ENCODE measurements around the gene PITHD1. TPM values are rescaled to one million over a fixed set of nuclear protein-coding genes. Genes with fewer than 3 reads are reported as not detected.
"Not testable (repeated sequence)": the region's sequence is repeated elsewhere in the genome, so short reads cannot be mapped to it uniquely, and the experiment has no call there.

PITHD1 gene
- total RNA-seq, 1 donor from 2014 or later = 43.8 TPM

DNA sequence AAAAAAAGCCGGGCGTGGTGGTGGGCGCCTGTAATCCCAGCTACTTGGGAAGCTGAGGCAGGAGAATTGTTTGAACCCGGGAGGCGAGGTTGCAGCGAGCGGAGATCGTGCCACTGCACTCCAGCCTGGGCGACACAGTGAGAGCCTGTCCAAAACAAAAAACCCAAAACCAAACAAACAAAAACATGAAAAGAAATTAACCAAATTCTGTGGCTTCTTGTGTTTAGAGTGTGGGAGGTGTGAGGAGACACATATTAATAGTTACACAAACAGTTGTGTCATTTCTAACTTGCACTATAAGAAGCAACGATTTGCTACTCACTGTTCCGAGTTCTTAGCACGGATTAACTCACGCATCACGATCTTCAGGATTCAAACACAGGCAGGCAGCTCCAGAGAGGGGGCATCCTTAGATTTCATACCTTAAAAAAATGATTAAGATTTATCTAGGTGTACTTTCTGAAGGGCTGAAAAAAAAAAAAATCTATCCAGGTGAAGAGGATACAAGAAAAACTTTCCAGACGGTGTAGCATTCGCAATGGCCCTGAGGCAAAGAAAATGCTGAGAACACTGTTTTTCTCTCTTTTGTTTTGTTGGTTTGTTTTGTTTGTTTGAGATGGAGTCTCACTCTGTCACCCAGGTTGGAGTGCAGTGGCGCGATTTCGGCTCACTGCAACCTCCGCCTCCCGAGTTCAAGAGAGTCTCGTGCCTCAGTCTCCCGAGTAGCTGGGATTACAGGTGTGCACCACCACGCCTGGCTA lies 47.7 kb downstream of the PITHD1 start:
- no peak for DNase-seq

DNA sequence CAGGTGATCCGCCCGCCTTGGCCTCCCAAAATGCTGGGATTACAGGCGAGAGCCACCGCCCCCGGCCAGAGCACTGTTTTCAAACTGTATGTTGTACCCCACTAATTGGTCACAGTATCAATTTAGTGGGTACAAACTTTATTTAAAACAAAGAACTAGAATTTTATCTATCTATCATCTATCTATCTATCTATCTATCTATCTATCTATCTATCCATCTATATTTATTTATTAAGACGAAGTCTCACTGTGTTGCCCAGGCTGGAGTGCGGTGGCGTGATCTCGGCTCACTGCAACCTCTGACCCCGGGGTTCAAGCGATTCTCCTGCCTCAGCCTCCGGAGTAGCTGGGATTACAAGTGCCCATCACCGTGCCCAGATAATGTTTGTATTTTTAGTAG lies 48.4 kb downstream of the PITHD1 start:
- DNase-seq = not testable (repeated sequence)

DNA sequence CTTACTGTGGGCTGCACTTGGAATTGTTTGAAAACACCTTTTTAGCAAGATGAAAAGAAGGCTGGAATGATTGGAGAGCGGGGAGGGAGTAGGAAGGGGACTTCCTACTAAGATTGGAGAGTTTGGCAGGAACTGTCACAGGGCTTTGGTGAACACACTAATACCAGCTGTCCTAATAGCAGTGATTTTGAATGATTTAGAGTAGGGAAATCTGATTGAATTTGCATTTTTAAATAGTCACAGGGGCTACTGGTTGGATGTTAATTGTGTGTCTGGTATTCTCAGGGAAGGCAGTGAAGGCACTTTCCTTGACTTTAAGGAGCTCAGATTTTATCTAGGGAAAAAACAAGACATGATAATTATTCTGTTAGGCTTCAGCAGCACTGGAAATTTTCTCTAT lies 49.5 kb downstream of the PITHD1 start:
- no peak for DNase-seq

DNA sequence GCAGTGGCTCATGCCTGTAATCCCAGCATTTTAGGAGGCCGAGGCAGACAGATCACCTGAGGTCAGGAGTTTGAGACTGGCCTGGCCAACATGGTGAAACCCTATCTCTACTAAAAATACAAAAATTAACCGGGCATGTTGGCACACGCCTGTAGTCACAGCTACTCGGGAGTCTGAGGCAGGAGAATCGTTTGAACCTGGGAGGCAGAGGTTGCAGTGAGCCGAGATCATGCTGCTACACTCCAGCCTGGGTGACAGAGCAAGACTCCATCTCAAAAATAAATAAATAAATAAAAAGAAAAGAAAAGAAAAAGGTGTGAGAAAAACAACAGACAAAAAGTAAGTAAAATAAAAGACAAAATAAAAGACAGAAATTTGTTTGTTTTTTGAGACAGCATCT lies 55.9 kb downstream of the PITHD1 start:
- DNase-seq = not testable (repeated sequence)

DNA sequence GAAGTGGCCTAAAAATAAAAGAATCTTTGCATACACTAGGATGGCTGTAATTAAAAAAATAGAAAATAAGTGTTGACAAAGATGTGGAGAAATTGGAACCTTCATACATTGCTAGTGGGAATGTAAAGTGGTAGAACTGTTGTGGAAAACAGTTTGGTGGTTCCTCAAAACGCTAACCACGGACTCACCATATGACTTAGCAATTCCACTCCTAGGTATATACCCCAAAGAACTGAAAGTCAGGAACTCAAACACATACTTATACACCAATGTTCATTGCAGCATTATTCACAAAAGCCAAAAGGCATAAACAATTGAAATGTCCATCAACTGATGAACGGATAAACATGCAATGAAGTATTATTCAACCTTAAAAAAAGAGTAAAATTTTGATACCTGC lies 57.8 kb downstream of the PITHD1 start:
- no peak for DNase-seq

Other genes with a start within 250 kb of the PITHD1 start
- gene E2F2, start 247.2 kb upstream of the PITHD1 start, total RNA-seq = 6.2 TPM
- gene ID3, start 218.9 kb upstream of the PITHD1 start, total RNA-seq = 51.6 TPM
- gene RPL11, start 86.6 kb upstream of the PITHD1 start, total RNA-seq = 1,184 TPM
- gene ELOA, start 34.9 kb upstream of the PITHD1 start, total RNA-seq = 21.4 TPM
- 17.1 TPM for gene LYPLA2, start 12.7 kb downstream of the PITHD1 start, total RNA-seq
- gene GALE, start 22.3 kb downstream of the PITHD1 start, total RNA-seq = 30.6 TPM
- gene HMGCL, start 47.0 kb downstream of the PITHD1 start, total RNA-seq = 40.6 TPM
- 21.4 TPM for gene FUCA1, start 89.9 kb downstream of the PITHD1 start, total RNA-seq
- gene CNR2, start 134.9 kb downstream of the PITHD1 start, total RNA-seq = not detected
- 155 TPM for gene PNRC2, start 181.4 kb downstream of the PITHD1 start, total RNA-seq
- 127 TPM for gene SRSF10, start 201.9 kb downstream of the PITHD1 start, total RNA-seq

All from tongue (tissue), 2 donors.